ENCODE data around the gene GPC3.

DNA sequence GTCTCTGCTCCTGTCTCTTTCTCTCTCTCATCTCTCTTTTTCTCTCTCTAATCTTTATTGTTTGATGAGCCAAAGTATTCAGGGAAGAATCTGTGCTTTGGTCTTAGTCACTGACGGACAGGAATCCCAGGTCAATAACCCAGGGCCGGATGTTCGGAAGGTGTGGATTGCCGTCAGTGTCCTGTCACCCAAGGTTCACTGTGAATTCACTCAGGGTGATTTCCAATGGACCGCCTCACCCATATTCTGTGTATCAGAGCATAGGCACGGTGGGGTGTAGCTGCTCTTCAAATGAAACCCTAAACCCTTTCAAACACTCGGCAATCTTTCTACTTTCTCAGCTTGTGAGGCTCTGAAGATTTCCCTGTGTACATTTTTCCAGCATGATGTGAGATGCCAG, 425.5 kb downstream of the GPC3 start:
- TF ChIP-seq, protein P1, sequence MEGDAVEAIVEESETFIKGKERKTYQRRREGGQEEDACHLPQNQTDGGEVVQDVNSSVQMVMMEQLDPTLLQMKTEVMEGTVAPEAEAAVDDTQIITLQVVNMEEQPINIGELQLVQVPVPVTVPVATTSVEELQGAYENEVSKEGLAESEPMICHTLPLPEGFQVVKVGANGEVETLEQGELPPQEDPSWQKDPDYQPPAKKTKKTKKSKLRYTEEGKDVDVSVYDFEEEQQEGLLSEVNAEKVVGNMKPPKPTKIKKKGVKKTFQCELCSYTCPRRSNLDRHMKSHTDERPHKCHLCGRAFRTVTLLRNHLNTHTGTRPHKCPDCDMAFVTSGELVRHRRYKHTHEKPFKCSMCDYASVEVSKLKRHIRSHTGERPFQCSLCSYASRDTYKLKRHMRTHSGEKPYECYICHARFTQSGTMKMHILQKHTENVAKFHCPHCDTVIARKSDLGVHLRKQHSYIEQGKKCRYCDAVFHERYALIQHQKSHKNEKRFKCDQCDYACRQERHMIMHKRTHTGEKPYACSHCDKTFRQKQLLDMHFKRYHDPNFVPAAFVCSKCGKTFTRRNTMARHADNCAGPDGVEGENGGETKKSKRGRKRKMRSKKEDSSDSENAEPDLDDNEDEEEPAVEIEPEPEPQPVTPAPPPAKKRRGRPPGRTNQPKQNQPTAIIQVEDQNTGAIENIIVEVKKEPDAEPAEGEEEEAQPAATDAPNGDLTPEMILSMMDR (conservative IDR thresholded peaks at IDR 0.05), result no peak
- TF ChIP-seq EZH2 (IDR thresholded peaks at IDR 0.05; ENCODE audit: low read depth), result no peak
